T-helper 9 cell (primary cell): ENCODE measurements around the gene BTF3.

Experiments used
- DNase-seq: peaks from one replicate; pipeline ENCODE4 v3.0.0-alpha.2; 2020

Gene BTF3

DNA sequence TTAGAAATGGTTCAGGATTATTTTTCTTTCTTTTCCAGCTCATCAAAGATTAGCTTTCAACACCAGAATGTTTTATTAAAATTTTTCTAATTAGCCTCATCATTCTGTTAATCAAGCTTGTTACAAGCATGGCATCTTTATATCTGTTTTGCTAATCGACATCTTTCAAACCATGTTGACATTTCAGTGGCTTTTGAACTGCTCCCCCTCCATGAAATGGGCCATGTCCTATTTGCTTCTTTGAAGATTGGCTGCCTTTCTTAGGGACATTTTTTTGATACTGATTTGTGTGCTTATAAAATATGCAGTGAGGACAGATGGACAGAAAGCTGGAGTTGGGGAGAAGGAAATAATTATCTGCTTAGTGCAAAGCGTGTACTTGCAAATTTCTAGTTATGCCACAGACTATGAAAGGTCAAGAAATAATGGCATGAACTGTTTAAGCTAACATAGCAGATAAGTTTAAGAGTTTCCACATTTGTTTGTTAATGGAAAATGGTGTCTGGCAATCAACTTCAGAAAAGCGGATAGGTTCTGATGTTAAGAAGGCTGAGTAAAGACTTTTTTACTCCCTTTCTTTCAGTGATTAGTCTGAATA lies 27.5 kb downstream of the BTF3 start:
- no peak for DNase-seq

DNA sequence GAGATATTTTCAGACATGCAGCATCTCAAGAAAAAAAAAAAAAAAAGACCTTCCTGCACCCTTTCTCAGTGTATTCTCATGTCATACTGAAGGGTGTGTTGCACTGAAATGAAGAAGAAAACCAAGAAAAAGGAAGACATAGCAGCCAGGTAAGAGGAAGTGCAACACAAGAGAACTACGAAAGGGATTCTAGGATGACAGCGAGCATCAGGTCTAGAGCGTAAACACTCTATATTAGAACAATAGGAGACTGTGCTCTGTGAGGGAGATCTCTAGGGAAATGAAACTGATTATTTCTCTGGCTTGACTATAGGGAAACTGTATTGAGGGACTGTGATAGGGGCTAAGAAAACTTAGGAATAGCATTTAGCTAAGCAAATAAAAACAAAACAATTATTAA lies 30.0 kb downstream of the BTF3 start:
- no peak for DNase-seq

DNA sequence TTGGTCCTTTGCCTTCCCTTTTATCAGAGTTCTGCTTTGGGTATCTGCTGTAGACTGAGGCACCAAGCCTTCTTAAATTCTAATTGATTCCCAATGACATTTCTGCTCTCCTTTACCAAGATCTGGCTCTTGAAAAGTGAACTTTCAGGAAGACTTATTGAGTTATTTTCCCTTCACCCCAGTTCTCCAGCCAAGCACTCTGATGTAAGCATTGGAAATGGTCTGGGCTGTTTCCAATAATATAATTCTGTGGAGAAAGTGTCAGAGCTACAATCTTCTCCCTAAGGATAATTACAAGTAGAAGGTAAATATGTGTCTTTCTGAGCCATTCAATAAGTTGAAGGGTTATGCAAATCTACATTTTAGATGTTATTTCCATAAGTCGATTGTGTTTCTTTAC lies 30.8 kb downstream of the BTF3 start:
- DNase-seq: no peak

DNA sequence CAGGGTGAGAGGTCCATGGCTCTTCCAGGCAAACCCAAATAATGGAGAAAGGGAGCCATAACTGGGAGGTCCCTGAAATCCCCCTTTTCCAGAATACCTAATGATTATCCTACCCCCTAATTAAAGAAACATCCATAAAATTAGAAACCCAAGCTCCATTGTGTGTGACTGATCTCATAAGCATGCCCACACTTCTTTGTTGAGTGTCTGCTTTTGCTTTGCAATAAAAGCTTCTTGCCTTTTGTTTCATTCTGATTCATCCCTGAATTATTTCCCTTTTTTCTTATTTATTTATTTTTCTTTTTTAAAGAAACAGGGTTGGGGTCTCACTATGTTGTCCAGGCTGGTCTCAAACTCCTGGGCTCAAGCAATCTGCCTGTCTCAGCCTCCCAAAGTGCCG lies 33.1 kb downstream of the BTF3 start:
- DNase-seq: no peak

DNA sequence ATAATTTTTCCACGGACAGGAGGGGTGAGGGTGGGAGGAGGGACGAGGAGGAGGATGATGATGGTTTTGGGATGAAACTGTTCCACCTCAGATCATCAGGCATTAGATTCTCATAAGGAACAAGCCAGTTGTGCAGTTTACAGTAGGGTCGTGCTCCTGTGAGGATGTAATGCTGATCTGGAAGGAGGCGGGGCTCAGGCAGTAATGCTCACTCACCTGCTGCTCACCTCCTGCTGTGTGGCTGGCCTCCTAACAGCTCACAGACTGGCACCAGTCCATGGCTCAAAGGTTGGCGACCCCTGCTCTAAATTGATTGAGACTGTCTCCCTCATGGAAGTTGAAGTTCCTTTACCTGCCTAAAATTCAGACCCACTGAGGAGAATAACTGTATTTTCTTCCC lies 34.0 kb downstream of the BTF3 start:
- no peak for DNase-seq

DNA sequence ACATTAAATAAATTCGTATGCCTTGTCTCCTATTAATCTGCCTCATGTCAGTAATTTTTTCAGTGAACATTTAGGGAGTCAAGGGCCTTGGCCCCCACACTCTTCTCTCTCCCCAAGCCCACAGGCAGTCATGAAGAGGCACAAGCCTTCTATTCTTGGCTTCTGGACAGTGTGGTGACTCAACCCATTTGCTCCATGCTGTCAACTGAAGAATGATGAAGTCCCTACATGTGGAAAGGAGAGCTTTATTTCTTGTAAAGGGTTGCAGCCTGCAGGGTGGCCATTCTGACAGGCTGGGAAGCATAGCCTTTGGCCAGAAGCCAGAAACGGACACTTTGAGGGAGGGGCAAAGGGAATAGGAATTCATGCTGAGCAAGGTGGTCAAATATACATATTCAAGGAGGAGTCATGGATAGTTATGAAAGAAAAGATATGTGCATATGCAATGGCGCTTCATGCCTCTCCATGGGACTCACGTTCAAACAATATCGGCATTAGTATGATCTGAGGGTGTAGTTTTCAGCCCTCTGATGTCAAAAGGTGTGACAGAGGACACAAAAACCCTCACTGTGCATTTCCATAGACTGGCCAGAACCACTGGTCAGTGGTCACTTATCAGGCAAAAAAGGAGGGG lies 35.9 kb downstream of the BTF3 start:
- no peak for DNase-seq

DNA sequence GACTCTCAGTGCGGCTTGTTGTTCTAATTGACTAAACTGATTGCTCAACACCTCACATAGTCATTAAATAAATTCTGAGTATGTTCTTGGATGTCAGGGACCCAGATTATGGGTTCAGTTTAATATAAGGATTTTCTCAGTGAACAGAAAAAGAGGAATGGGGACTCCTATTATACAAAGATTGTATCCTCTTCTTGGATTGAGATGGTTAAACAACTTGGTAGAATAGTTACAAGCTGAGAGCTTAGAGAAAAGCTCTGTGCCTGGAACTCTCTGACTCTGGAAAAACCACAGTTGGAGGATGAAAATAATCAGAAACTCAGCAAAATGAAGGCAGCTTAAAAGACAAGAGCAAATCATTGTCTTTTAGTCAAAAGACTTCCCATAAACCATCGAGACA lies 36.7 kb downstream of the BTF3 start:
- no peak for DNase-seq

DNA sequence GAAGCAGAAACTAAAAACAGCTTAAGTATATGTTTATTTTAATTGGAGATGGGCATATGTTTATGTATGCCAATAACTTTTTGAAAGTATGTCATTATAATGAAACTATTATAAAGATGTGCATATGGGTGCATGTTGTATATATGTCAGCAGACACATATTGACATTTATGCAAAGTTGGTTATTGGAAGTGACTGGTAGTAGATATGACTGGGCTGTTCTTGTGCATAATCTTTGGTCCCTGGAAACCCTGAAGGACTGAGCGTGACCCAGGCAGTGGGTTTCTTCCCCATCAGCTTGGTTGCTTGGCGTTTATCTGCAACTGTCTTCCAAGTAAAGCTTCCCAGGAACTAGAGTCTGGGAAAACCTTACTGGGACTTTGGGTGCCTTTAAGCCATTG lies 41.5 kb downstream of the BTF3 start:
- DNase-seq: no peak

DNA sequence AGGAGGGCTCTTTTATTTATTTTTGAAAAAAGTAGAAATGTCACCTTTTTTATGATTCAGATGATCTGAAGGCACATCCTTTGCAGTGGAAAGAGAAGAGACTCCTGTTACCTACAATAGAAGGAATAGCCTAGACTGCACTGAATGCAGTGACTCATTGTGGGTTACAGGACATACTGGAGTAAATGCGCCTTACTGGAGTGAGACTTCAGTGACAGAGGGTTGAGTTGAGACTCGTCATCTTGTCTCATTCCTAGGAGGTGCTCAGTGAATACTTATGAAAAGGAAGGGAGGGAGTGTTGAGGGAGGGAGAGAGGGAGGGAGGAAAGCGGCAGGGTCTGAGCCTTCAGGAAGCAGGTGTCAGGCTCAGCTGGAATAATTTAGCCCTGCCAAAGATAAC lies 42.0 kb downstream of the BTF3 start:
- no peak for DNase-seq

DNA sequence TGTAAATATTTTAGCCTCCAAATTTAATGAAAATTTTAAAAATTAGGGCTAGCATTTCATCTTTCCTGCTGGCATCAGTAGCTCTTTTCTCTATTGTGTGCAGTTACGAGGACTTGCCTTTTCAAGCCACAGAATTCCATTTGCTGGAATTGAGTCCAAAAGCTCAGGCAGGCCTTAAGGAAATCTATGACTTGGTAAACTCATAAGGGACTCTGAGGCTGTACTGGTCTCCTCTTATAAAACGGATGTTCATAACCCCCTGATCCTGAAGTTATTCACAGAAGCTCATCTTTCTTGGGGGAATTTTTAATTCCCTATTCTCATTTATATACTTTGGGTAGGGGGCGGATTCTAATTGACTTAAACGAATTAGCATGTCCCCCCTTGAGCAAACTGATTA lies 43.8 kb downstream of the BTF3 start:
- DNase-seq: no peak

DNA sequence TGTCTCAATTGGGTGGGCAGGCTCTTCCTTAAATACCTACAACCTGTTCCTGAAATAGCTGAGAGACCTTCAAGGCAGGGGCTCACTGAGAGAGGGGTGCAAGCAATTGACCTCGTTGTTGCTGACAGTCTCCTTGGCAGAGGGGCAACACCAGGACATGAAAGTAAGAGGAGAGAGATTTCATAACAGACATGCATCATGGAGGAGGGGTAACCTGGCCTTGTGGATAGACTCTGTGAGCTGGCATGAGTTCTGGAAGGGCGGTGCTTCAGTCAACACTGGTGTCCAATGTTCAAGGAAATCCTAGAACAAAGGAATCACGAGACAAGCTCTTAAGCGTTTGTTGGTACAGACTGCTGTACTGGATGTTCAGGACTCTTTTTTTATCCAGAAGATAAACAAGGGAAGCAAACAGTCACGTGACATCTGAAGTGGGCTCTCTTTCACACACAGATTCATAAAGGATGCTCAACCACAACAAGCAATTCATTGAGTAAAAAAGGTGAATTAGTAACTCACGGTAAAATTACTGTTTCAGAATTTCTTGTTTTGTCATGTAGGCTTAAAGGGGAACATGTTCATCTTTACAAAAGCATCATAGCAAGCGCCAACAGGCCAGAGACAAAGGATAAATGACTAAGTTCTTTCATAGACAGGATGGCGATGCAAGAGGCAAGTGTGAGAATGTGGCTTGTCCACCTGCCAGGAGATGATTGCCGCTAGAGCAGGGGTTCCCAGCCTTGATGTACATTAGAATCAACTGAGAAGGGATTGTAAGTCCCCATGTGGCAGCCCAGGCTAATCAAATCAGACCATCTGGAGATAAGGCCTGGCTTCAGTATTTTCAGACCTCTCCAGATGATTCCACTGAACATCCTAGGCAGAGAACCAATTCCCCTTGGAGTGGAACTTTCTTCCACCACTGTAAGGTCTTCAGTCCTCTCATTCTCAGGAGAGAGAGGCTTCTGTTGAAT lies 46.5 kb downstream of the BTF3 start:
- no peak for DNase-seq

DNA sequence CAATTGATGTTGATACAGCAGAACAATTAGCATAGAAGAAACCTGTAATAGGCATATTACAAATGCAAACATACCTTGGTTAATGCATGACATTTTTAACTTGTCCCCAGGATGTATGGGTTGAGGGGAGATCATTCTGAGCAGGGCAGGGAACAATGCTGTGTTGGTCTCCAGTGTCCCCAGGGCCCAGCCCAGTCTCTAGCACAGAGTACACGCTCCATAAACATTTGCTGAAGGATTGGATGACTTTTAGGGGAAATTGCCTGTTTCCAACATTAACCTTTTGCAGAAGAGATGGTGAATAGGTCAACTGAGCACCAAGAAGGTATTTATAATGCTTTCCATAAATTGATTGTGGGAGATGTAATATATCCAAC lies 47.1 kb downstream of the BTF3 start:
- no peak for DNase-seq

DNA sequence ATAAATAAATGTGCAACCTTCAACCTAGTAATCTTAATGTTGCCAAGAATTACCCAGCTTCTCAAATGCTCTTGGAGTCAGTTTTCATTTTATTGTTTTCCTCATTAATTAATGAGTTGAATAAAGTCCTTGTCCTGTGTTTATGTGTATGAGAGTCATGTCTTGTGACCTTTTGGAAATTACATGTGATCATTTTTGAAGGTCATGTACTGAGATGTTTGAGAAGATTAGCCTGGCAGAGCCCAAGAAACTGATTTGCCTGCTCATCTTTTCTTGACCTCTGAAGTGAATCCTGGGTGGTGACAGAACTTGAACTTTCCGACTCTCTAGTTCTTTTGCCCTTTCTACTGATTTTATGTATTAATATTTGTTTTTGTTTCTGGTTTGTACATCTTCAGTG lies 51.8 kb downstream of the BTF3 start:
- DNase-seq: no peak

DNA sequence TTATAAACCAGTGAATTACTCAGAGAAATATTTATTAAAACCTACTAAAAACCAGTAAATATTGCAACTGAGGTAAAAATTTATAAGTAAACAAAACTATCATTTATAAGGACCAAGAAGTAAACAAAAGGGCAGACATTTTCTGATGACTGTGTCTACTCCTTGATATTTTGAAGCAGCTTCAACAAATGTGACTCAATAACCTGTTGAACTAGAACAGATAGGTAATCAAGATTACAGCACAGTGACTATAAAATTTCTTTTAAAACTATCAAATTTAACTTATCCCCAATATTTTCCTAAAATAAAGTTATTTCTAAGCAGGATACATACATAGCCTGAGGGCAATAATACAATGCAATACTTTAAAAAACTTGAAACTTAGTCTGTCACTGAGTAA lies 54.4 kb downstream of the BTF3 start:
- DNase-seq: no peak
